ENCODE data around the gene SPSB3. TPM values are rescaled to one million over a fixed set of nuclear protein-coding genes. Genes with fewer than 3 reads are reported as not detected.

Gene SPSB3
- polyA plus RNA-seq, 1 donor (not counting 4 experiments of a cell fraction or from before 2014, with no cell fraction given) = 9.5 TPM

- TF ChIP-seq CTCF (optimal IDR thresholded peaks at IDR 0.05 in 1 of 3, IDR thresholded peaks at IDR 0.05 in 1 of 3, conservative IDR thresholded peaks at IDR 0.05 in 1 of 3; ENCODE audit: extremely low read depth in 1 of 3, insufficient read depth in 2 of 3, low read length in 3 of 3) (no peak), EZH2 (IDR thresholded peaks at IDR 0.05; ENCODE audit: low read length) (no peak)
- Histone ChIP-seq H3K36me3 (ENCODE audit: control insufficient read depth in 2 of 2, extremely low read depth in 1 of 2, insufficient read depth in 2 of 2, low read length in 2 of 2) (peaks cover 0 to 4% of the 10 kb centered on the region in 2 experiments), H3K4me1 (ENCODE audit: control insufficient read depth, extremely low read depth, insufficient read depth, low read length) (peaks cover 6% of the 10 kb centered on the region), H3K9me1 (ENCODE audit: control insufficient read depth, extremely low read depth, insufficient read depth, low read length) (no peaks in the 10 kb centered on the region), H2AFZ (ENCODE audit: control insufficient read depth, low read length) (no peak overlapping the region), H3K27ac (ENCODE audit: control insufficient read depth, insufficient read depth, low read length) (no peak overlapping the region), H3K27me3 (ENCODE audit: control insufficient read depth, extremely low read depth, insufficient read depth, low read length) (no peaks in the 10 kb centered on the region), H3K4me2 (ENCODE audit: control insufficient read depth, extremely low read depth, insufficient read depth, low read depth, low read length) (no peak overlapping the region), H3K9ac (ENCODE audit: control insufficient read depth, extremely low read depth, insufficient read depth, low read length) (no peak overlapping the region), H3K9me3 (ENCODE audit: control insufficient read depth, low read depth, low read length) (no peaks in the 10 kb centered on the region), H3K79me2 (ENCODE audit: control insufficient read depth, insufficient read depth, low read length) (peaks cover 8% of the 10 kb centered on the region), H3K4me3 (ENCODE audit: control insufficient read depth in 2 of 3, extremely low read depth in 1 of 3, insufficient read depth in 2 of 3, low read depth in 1 of 3, low read length in 3 of 3) (no peak overlapping the region), H4K20me1 (ENCODE audit: control insufficient read depth, extremely low read depth, insufficient read depth, low read length) (no peaks in the 10 kb centered on the region)
- no peak for FAIRE-seq
- dilution Hi-C loops (cut with MboI; ENCODE audit: extremely low pct_ligation_motif_present, low sequenced_read_pairs) = no loop called here
- no peak for DNase-seq (ENCODE audit: low read depth, low spot score)
Observed at GRCh38 chr16:1822801-1823200, 40.4 kb upstream of the SPSB3 start.

GRCh38 chr16:1821861-1822611, 39.7 kb upstream of the SPSB3 start:
- Histone ChIP-seq H3K4me1 (ENCODE audit: control insufficient read depth, extremely low read depth, insufficient read depth, low read length) (peaks cover 6% of the 10 kb centered on the region), H3K4me2 (ENCODE audit: control insufficient read depth, extremely low read depth, insufficient read depth, low read depth, low read length) (no peak overlapping the region), H3K27me3 (ENCODE audit: control insufficient read depth, extremely low read depth, insufficient read depth, low read length) (no peaks in the 10 kb centered on the region), H3K9ac (ENCODE audit: control insufficient read depth, extremely low read depth, insufficient read depth, low read length) (no peak overlapping the region), H3K36me3 (ENCODE audit: control insufficient read depth in 2 of 2, extremely low read depth in 1 of 2, insufficient read depth in 2 of 2, low read length in 2 of 2) (peaks cover 0 to 6% of the 10 kb centered on the region in 2 experiments), H3K9me1 (ENCODE audit: control insufficient read depth, extremely low read depth, insufficient read depth, low read length) (no peaks in the 10 kb centered on the region), H4K20me1 (ENCODE audit: control insufficient read depth, extremely low read depth, insufficient read depth, low read length) (no peaks in the 10 kb centered on the region), H3K4me3 (ENCODE audit: control insufficient read depth in 2 of 3, extremely low read depth in 1 of 3, insufficient read depth in 2 of 3, low read depth in 1 of 3, low read length in 3 of 3) (no peak overlapping the region), H3K27ac (ENCODE audit: control insufficient read depth, insufficient read depth, low read length) (no peak overlapping the region), H3K9me3 (ENCODE audit: control insufficient read depth, low read depth, low read length) (no peaks in the 10 kb centered on the region), H3K79me2 (ENCODE audit: control insufficient read depth, insufficient read depth, low read length) (peaks cover under 1% of the 10 kb centered on the region), H2AFZ (ENCODE audit: control insufficient read depth, low read length) (no peak overlapping the region)
- FAIRE-seq (no peak), DNase-seq (ENCODE audit: low read depth, low spot score) (no peak)
- no peak for TF ChIP-seq CTCF (optimal IDR thresholded peaks at IDR 0.05 in 1 of 3, IDR thresholded peaks at IDR 0.05 in 1 of 3, conservative IDR thresholded peaks at IDR 0.05 in 1 of 3; ENCODE audit: extremely low read depth in 1 of 3, insufficient read depth in 2 of 3, low read length in 3 of 3)
- TF ChIP-seq EZH2 (IDR thresholded peaks at IDR 0.05; ENCODE audit: low read length) = no peak
- dilution Hi-C loops (cut with MboI; ENCODE audit: extremely low pct_ligation_motif_present, low sequenced_read_pairs) = no loop called here
